Cerebellar cortex (tissue), 1 donor: ENCODE measurements around the gene SUGCT.
A peak's percentile ranks its signal among the peaks of the same experiment; 100 is the strongest.
"Not testable (repeated sequence)": the region's sequence is repeated elsewhere in the genome, so short reads cannot be mapped to it uniquely, and the experiment has no call there.

ENCODE experiments used
- DNase-seq: peaks from one replicate; pipeline ENCODE4 v3.0.0-alpha.2; 2015; ENCODE audit warnings: low spot score

SUGCT gene

DNA sequence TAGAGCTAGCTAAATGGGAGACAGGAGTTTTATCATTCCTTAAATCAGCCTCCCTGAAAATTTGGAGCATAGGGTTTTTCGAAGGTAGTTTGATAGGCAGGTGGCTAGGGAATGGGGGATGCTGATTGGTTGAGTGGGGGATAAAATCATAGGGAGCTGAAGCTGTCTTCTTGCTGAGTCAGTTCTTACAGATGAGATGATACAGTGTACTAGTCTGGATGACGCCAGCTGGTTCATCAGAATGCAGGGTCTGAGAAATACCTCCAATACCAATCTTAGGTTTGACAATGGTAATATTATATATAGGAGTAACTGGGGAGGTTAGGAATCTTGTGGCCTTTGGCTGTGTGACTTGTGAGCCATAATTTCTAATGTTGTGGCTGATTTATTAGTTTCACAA is 271.2 kb downstream of the SUGCT start:
- DNase-seq, result no peak

DNA sequence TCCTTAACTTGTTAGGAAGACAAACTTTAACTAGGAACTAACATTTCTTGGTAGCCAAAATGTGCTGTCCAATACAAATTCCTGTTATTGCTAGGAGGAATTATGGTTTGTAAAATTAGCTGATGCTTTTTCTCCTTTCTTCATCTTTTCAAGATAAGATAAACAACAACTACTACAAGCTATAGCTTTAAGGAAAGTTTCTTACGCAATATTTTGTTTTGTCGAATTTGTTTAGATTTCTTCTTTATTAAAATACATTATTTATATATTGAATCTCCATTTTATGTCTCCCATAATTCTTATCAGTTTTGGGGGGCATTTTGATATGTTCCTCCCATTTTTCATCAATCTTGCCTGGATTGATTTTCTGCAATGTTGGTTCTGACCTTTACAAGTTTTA is 277.5 kb downstream of the SUGCT start:
- DNase-seq, result no peak

DNA sequence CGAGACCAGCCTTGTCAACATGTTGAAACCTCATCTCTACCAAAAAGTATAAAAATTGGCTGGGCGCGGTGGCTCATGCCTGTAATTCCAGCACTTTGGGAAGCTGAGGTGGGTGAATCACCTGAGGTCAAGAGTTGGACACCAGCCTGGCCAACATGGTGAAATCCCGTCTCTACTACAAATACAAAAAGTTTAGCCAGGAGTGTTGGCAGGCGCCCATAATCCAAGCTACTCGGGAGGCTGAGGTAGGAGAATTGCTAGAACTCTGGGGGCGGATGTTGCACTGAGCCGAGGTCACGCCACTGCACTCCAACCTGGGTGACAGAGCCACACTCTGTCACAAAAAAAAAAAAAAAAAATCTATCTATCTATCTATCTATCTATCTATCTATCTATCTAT is 279.9 kb downstream of the SUGCT start:
- not testable (repeated sequence) for DNase-seq

DNA sequence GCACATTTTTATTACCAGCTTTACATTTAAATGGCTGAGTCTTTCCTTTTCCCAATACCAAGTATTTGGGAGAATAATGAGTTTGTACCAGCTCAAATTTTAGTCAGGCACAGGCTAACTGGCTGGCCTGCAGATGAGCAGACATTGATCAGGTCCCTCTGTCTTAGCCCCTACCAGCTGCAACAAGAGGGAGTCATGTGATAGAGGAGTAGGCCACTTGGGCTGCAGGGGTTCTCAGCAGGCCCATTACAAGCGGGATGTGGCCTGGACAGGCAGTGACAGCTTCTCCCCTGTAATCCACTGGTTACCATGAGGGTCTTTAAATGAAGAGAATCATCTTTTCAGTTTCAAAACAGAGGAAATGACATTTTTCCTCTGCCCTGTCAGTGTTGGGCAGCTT is 283.6 kb downstream of the SUGCT start:
- no peak for DNase-seq

DNA sequence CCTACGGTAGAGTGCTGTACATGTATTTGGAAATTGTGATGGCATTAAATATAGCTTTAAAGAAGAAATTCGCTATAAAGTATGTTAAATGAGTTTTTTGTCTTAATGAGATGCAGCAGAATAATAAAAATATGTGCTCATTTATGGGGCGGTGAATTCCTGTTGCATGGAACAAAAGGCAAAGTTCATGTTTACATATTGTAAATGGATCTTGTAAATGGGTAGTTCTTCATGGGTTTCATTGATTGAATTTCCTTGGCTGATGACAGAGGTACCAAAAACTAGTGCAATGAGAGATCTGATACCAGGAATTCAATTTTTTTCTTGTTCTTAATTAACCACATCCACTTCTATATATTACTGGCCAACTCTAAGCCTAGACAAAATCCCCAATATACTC is 284.2 kb downstream of the SUGCT start:
- no peak for DNase-seq

DNA sequence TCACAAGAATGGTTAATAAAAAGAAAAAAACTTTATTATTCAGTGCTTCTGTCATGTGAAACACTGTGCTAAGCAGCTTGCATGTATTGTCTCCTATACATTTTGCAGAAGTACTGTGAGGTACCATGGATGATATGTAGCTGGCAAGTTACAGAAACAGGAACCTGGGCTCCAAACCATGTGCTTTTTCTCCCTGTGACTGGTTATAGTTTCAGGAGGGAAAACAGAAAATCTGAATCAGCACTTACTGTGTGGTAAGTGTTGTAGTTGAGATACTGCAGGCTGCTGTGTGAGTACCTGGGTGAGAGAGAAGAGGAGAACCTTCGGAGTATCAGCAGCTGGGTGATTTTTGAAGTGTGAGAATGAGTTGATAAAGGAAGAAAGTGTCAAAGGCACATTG is 285.0 kb downstream of the SUGCT start:
- no peak for DNase-seq

DNA sequence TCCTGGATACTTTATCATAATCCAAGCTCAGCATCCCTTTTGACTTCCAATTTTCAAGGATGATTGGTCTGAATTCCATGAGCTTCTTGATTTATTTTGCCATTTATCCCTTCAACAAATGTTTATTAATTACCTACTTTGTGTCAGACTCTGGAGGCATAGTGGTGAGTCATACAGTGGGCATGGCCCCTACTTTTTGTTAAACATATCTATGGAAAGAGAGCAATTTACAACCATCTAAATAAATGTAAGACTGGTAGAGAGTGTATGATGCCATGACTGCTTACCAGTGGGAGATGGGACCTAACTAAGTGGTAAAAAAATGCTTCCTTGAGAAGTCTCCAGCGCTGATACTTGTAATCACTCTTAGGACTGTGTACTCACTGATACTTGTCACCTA is 286.6 kb downstream of the SUGCT start:
- DNase-seq, result no peak

DNA sequence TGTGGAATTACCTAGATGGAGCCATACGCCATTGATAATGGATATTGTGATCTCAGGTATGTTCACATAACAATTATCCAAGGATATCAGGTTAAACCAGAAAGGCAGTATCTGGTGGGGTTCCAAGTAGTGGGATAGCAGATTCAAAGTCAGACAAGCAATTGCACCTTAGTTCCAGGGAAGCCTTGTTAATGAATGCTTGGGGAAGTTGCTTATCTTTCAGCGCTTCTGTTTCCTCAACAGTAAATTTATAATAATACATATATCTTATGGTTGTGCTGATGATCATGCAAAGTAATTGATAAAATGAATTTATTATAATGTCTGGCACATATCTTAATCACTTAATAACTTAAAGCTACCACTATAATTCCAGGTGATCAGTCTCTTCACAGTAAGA is 290.9 kb downstream of the SUGCT start:
- no peak for DNase-seq

DNA sequence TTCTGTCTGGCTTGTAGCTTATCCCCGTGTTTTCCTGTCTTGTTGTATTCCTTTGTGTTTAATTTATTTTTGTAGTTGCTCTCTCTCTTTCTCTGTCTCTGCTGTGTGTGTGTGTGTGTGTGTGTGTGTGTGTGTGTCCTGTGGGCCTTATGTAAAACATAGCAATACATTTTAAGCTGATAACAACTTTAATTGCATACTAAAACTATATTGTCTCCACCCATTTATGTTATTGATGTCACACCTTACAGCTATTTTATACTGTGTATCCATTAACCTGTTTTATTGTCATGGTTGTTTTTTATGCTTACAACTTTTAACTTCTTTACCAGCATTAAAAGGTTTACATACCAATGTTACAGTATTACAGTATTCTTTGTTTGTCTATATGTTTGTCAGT is 293.6 kb downstream of the SUGCT start:
- no peak for DNase-seq

DNA sequence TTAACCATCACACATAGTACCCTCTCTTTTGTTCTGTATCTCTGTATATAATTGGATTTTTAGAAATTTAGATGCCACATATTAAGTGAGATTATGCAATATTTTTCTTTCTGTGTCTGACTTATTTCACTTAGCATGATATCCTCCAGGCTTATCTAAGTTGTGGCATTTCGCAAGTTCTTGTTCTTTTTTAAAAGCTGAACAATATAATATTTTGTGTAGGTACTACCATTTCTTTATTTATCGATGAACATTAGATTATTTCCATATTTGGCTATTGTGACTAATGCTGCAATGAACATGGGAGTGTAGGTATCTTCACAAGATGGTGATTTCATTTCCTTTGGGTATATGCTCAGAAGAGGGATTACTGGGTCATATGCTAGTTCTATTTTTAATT is 295.0 kb downstream of the SUGCT start:
- no peak for DNase-seq

DNA sequence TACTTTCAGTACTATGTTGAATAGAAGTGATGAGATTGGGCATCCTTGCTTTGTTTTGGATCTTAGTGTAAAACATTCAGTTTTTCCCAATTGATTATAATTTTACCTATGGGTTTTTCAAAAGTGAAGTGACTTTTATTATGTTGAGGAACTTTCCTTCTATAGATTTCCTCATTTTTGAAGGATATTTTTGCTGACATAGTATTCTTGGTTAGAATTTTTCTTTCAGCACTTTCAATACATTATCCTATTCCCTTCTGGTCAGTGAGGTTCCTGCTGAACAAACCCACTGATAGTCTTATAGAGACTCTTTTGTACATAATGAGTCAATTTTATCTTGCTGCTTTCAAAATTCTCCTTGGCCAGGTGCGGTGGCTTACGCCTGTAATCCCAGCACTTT is 297.2 kb downstream of the SUGCT start:
- no peak for DNase-seq

DNA sequence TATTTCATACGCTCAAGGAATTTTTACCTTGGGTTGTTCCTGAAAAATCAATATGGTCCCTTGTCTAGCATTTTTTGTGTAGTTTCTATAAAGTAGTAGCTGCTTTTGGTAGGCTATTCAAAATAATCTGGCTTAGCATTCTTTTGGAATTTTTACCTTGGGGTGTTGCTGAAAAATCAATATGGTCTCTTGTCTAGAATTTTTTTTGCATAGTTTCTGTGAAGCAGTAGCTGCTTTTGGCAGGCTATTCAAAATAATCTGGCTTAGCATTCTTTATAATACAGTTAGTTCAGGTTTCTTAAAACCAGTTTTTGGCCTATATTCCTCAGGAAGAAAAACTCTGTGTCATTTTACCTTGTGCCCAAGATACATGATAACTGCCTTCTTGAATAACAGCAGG is 301.9 kb downstream of the SUGCT start:
- DNase-seq, result no peak

DNA sequence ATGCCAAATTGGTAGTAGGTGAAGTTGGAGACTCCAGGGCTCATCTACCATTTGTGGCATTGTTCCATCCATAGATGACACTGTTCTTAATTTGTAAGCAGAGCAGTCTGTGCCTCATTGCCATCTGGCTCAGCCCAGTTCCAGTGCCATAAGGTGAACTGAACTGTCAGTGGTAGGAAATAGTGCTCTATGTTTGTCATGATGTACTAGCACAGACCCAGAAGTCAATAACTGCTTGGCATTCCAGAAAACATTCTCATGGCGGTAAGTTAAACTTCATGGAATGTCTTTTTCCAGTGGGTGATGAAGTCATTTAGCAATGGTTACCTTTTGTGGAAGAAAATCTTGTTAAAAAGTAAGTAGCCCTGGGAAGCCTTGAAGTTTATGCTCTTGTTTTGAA is 302.7 kb downstream of the SUGCT start:
- peak; percentile 98 for DNase-seq

DNA sequence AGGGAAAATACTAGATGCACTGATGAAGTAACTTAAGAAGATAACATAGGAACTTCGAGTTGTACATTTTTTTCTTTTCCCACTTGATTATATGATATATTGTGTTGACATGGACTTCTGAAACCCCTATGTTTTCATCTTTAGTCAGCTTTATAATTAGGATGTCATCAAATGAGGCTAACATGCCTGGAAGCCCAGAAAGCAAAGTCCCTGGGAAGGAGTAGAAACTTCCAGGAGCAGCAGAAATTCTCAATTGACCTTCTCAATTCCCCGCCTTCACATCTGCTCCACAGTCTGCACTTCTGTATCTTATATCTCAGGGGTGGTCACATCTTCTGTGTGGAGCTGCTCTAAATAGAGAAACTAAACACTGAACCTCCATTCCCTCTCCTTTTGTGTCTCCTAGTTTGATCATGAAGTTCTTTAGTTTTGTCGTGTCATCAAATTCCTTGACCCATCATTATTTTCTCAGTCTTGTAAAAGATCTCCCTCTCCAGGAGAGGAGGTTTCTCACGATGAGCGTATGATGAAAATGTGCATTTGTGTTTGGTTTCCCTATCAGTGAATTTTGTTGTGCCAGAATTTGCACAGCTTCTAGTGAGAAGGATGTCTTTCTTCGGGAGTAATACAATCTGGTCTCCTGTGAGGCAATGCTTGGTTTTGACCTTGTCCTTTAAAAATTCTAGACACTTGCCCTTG is 303.3 kb downstream of the SUGCT start:
- DNase-seq, result peak; percentile 19

DNA sequence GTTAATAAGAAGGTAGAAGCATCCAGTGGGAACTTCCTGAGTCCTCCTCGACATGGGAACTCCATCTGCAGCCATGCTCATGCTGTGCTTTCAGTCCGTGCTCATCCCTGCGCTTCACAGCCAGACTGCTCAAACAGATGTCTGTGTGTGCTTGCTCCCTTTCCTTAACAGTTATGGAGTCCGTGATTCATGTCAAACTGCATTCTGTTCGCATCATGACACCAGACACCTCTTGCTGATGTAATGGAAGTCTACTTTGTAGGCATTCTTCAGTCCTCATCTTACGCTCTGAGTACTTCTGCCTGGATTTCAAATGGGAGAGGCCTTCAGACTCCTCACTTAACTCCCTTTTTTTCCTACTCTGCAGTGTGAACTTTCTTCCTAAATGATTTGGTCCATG is 304.9 kb downstream of the SUGCT start:
- DNase-seq, result no peak

DNA sequence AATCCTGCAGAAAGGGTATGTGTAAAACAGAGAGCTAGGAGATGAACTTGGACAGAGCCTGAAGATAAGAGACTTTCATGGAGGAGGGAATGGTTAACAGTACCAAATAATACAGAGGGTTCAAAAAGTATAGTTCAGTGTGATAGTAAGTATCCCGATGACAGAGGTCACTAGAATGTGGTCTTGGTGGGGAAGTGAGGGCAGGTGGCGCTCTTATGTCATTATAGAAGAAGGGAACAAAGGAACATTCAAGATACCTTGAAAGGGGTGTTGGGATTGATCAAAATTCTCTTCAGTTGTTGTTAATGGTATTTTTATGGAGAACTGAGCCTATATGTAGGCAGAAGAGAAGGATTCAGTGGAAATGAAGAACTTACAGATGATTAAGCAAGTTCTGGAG is 312.5 kb downstream of the SUGCT start:
- no peak for DNase-seq

DNA sequence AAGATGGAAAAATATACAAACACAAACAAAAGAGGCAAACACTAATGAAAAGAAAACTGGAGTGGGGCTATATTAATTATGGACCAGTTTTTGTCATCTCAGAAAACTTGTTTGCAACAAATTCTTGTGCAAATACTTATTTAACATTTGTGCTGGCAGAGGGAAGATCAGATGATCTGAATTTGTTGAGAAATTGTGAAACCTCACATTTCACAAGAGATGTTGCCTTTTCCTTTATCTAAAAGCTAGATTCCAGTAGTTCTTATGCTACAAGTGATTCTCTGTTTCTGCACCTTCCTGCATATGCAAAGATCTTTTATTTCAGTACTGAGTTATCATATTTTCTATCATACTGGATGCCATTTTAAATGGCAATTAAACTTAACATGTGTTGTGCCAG is 320.7 kb downstream of the SUGCT start:
- no peak for DNase-seq

DNA sequence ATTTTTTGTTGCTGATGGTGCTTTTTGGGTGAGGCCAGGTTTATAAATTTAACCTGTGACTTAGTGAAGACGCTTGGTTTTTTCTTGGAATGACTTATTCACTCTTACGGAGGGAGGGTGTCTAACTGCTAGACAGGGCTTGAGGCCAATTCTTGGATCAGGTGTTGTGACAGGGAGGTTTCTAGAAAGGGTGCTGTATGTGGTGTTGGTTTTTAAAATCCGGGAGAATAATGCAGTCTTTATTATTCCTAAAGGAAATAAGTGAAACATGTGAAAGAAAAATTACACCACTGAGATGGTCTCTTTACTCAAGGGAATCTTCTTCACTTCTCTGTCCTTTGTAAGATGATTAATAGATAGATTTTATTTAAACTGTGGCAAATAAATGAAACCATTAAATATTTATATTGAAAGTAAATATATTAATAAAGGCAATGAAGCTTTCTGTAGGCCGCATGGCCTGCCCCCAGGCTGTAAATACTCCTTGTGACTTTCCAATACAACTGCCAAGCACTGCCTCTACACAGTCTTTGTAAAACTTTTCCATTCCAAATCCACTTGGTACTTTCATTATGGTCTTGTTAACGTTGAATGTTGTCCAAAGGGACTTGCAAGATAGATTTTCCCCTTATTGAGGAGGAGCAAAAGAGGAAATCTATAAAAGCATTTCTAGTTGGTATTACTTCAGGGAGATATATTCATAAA is 323.1 kb downstream of the SUGCT start:
- no peak for DNase-seq

DNA sequence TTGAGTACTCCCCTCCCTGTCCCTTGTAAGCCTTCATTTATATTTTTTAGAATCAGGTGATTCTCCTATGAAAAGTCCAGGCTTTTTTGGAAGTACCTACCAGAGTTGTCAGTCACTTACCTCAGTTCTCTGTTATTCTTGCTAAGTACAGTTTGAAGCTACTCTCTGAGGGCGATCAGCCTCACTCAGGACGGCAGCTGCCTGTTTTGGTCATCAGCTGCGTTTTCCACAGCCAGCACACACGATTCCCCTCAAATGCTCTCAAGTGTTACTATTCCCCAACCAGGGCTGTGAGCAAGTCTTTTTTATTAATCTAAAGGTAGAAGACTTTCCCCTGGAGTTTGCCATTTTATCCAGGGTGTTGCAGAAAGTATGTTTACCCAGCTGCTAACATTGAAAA is 328.6 kb downstream of the SUGCT start:
- DNase-seq, result no peak

DNA sequence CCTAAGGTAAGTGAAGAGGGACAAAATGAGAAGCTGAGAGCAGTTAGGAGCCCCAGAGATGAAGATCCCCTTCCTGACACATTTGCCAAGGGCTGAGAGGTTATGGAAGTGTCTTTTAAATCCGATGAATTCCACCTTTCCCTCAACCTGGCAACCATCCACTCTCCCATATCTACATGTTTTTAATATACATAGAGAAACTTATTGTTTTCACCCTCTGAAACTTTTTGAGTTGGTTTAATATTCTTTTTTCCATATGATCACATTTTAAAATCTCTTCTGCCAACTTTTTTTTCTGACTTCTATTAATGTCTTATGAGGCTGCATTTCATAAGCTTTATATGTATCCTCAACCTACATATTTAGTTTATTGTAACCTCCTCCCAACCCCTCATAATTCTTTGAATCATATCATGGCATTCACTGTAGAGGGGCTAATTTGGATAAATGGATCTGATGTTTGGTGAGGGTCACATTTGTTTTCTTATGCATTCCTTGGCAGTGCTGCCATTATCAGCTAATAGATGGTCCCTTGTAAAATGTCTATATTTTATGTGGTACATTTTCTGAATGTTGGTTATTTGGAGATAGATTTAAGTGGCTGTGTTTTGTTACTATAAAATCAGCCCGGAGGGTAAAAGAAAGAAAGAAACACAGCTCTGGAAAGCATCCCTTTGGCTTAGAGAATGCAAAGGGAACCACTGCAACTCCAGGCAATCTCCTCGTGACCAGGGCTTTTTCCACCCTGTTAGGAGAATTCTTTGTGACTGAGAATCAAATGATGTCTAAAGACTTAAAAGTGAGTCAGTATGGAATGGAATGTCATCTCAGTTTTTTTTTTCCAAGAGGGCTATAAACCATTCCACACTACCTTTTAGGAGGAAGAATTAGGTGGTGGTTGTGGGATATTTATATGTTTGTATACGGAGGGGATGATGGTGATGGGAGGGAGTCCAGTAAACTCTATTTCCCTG is 334.4 kb downstream of the SUGCT start:
- DNase-seq, result no peak

DNA sequence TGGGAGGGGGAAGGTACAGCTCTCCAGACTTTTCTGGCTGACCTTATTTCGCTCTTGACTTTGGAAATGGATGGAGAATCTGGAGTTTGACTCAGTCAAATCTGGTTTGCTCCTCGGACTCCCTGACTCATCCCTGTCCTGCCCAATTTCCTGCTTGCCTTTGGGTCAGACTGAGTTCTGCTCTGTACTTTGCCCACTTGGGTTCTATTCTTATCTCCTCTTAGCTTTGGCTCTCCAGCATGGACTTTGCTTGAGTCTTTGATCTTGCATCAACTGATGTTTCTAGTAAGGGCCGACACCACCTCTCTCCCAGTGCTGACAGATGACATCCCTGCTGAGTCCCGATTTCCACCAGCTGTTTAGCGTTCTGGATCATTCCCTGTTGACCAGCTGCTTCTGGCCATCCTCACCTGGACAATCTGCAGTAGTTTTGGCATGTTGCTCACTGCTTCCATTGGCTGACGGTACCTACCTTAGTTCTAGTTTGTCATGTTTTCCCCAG is 335.3 kb downstream of the SUGCT start:
- no peak for DNase-seq

DNA sequence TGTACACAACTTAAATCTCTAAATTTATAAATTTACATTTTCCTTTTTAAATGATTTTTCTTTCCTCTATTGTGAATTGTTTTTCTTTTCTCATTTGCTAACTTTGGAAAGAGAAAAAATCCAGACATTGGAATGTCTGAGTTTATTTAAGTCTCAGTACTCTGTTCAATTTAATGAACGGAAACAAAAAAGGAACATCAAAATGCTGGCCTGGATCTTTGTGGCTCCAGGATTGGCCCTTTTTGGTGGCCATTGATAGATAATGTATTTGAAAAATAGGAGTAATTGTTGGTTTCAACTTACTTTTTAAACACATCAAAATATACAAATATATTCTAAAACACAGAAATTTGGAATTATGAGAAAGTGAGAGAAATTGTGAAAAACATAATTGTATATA is 336.0 kb downstream of the SUGCT start:
- no peak for DNase-seq

DNA sequence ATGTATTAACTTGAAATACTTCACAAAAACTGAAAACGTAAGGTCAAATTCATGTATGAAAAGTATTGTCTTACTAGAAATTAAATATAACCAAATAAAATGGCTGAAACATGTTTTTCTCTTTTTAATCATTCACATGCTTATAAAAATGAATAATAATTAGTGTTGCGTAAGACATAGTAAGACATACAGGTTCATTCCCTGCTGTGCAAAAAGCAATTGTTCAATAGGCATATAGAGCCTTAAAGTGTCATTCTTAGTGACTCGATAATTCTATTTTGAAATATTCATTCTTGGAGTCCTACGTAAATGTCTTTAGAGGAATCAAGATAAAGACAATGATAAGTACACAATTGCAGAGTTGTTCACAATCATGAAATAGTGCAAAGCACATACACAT is 337.1 kb downstream of the SUGCT start:
- DNase-seq, result no peak
